HFF-Myc (cell line): ENCODE data around the gene TRAPPC6A.

Experiments
- DNase-seq: peaks from one replicate; pipeline ENCODE4 v3.0.0-alpha.2; 2011; ENCODE audit warnings: low read depth; ENCODE audit errors: extremely low read depth
- H3K4me3 ChIP-seq: replicated peaks from 2 replicates; pipeline ENCODE4 v1.5.1; 2011; ENCODE audit warnings: low read depth, mild to moderate bottlenecking, control low read depth, low read length
- TF ChIP-seq, protein P1 (sequence below): IDR thresholded peaks from 2 replicates; pipeline ENCODE4 v1.5.1; 2012; ENCODE audit warnings: mild to moderate bottlenecking, low read depth, low read length, control low read depth; ENCODE audit errors: missing control alignments

TRAPPC6A gene

DNA sequence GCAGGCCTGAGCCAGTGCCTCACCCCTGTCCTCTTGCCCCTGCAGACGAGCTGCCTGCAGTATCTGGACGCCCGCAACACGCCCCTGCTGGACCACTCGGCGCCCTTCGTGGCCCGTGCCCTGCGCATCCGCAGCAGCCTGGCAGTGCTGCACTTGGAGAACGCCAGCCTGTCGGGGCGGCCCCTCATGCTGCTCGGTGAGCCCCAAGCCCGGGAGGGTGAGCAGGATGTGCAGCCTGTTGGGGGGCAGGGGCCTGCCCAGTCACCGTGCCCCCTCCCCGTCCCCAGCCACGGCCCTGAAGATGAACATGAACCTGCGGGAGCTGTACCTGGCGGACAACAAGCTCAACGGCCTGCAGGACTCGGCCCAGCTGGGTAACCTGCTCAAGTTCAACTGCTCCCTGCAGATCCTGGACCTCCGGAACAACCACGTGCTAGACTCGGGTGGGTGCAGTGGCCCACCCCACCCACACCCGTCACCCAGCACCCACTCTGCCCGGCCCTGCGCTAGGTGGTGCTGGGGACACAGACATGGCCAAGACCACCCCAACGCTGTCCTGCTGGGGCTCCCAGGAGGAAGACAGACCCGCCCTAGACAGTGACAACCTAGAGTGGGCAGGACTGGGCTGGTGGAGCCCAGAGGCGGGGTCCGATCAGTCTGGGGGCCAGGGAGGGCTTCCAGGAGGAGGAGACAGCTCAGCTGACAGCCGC is 35.9 kb downstream of the TRAPPC6A start:
- TF ChIP-seq, protein P1, sequence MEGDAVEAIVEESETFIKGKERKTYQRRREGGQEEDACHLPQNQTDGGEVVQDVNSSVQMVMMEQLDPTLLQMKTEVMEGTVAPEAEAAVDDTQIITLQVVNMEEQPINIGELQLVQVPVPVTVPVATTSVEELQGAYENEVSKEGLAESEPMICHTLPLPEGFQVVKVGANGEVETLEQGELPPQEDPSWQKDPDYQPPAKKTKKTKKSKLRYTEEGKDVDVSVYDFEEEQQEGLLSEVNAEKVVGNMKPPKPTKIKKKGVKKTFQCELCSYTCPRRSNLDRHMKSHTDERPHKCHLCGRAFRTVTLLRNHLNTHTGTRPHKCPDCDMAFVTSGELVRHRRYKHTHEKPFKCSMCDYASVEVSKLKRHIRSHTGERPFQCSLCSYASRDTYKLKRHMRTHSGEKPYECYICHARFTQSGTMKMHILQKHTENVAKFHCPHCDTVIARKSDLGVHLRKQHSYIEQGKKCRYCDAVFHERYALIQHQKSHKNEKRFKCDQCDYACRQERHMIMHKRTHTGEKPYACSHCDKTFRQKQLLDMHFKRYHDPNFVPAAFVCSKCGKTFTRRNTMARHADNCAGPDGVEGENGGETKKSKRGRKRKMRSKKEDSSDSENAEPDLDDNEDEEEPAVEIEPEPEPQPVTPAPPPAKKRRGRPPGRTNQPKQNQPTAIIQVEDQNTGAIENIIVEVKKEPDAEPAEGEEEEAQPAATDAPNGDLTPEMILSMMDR, result no peak
- H3K4me3 ChIP-seq, result no peak overlapping the region
- DNase-seq, result no peak

DNA sequence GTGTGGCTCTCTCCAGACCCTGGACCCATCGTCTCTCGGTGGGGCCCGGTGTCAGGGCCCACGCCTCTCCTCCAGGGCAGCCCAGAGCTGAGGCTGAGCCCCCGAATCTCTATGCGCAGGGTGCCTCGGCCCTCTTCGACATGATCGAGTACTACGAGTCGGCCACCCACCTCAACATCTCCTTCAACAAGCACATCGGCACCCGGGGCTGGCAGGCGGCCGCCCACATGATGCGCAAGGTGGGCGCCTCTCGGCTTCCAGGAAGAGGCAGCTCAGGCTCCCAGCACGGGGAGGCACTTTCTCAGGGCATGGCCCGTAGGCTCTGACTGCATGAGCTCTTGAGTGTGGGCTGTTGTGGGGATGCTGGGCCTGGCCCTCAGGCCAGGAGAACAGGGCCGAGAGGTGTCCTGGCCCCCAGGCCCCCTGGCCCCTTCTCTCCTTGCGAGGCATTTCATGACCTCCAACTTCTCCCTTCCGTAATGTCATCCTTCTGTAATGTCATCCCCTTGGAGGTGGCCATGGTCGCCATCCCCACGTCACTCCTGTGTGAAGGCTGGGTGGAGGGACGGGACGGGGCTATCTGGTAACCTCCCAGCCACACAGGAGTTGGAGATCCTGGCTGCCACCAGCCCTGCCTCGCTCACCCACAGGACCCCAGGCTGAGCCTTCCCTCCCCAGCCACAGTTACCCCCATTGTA is 36.7 kb downstream of the TRAPPC6A start:
- no peak overlapping the region for H3K4me3 ChIP-seq
- TF ChIP-seq, protein P1, result no peak
- DNase-seq, result no peak

DNA sequence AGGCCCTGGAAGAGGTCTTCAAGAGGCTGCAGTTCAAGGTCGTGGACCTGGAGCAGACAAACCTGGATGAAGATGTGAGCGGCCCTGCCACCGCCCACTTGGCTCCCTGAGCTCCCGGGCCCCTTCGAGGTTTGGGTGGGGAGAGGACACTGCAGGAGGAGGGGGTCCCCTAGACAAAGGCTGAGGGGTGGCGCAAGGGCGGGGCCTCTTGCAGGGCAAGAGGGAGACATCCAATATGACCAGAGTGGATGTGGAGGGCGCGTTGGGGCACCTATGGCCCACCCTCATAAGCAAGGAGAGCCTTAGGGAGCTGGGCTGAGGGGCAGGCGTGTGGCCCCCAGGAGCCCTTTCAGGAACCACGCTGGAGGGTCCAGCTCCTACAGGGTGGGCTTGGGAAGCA is 37.5 kb downstream of the TRAPPC6A start:
- TF ChIP-seq, protein P1, result no peak
- H3K4me3 ChIP-seq, result no peak overlapping the region
- DNase-seq, result no peak

DNA sequence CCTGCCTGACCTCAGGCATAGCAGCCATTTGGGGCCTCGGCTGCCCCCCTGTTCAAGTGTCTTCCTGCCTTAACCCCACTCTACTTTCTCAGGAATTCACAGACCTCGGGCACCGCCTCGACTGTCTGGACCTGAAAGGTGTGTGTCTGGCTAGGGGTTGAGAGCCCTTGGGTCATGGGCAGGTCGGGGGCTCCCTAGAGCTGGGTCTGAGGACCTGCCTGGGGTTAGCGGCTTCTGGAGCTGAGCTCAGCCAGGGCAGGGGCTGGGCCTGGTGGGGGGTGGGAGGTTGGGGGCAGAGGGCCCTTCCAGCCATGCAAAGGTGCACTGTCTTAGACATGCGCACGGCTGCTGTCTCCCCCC is 37.9 kb downstream of the TRAPPC6A start:
- TF ChIP-seq, protein P1, result no peak
- no peak overlapping the region for H3K4me3 ChIP-seq
- DNase-seq, result no peak

DNA sequence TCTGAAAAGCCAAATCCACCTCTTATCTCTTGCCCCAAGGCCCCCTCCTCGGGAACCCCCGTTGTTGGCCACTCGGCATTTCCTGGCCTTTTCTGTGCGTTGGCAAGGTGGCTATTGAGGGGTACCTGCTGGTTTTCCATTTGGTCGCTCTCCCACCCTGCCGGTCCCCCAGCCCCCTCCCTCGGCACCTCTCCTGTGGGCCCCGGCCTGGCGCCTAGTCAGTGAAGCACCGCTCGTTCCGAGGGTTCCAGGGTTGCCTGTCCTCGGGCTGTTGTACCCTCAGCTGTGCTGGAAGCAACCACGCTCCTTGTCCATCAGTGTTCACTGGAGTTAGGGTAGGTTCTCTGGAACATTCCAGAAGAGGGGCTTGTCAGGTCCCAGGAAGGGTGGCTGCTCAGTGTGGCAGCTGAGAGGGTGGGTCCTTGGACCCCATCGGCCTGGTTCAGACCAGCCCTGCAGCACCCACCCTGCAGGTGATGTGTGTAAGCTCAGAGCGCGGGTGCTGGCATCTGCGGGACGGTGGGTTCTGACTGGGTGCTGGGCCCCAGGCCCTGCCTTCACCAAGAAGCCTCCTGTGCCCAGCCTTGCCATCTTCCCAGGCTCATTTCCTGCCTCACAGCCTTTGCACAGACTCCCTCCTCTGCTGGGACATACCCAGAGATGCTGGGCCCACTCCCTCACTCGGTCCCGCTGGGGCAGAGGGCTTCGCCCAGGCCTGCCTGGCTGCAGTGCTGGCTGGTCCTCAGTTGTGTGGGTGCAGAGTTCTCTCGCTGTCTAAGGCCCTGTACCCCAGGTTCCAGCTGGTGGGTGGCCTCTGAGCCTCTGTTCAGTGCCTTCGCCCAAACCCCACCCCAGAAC is 38.5 kb downstream of the TRAPPC6A start:
- DNase-seq, result no peak
- TF ChIP-seq, protein P1, result no peak
- H3K4me3 ChIP-seq, result no peak overlapping the region

DNA sequence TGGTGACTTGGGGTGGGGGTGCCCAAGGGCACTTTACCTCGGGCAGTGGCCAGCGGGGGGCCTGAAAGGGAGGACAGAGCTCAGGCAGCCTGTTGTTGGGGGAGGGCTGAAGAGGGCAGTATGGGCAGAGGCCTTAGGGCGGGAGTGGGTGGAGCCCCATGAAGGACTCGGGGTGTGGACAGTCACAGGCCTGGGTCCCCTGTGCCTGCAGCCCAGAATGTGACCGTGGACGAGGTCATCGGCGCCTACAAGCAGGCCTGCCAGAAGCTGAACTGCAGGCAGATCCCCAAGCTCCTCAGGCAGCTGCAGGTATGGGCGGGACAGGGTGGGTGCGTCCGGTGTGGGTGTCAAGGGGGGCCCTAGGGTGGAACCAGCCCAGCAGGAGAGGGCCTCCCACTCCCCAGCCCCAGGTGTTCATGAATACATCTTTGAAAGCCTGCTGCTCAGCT is 39.7 kb downstream of the TRAPPC6A start:
- TF ChIP-seq, protein P1, result no peak
- no peak for DNase-seq
- H3K4me3 ChIP-seq, result no peak overlapping the region
